ENCODE measurements around the gene NUDT3.

GRCh38 chr6:34274129-34274528, 118.3 kb downstream of the NUDT3 start:
- TF ChIP-seq POLR2A (IDR thresholded peaks at IDR 0.05) (no peak), CTCF (IDR thresholded peaks at IDR 0.05 in 4 of 5, conservative IDR thresholded peaks at IDR 0.05 in 1 of 5) (no peak)

All from gastrocnemius medialis (tissue), 4 donors.